Gastrocnemius medialis (tissue), 4 donors: ENCODE data around the gene KRTAP12-1. TPM values are rescaled to one million over a fixed set of nuclear protein-coding genes. Genes with fewer than 3 reads are reported as not detected.

Source experiments
- ATAC-seq, 2 donors: fragments of 150-250 bp; one replicate each; pipeline ENCODE4 v1.9.1; 2016
- DNase-seq, 2 donors: peaks; one replicate each; pipeline ENCODE4 v3.0.0-alpha.2; 2019
- H3K27ac ChIP-seq, 4 donors: fragments of 200-600 bp; sonication (generic); 1 replicate in 1 of 4; 2 replicates in 3 of 4; pipeline ENCODE4 v1.5.1; 2016 to 2018; ENCODE audit warnings: mild to moderate bottlenecking in 2 of 4, moderate library complexity in 1 of 4
- H3K27me3 ChIP-seq, 3 donors: fragments of 200-600 bp; sonication (generic) in 2 of 3; 1 replicate in 1 of 3; 2 replicates in 2 of 3; pipeline versions ENCODE4 v1.5.1 to v1.6.0; 2016 to 2019; ENCODE audit warnings: mild to moderate bottlenecking in 1 of 3, moderate library complexity in 1 of 3
- H3K36me3 ChIP-seq, 2 donors: fragments of 200-600 bp; sonication (generic) in 1 of 2; one replicate each; pipeline ENCODE4 v1.5.1; 2017 to 2018
- H3K4me1 ChIP-seq, 2 donors: fragments of 200-600 bp; sonication (generic) in 1 of 2; one replicate each; pipeline ENCODE4 v1.5.1; 2016 to 2017; ENCODE audit warnings: mild to moderate bottlenecking in 2 of 2
- H3K4me3 ChIP-seq, 4 donors: fragments of 200-600 bp; sonication (generic) in 3 of 4; 1 replicate in 1 of 4; 2 replicates in 3 of 4; pipeline ENCODE4 v1.5.1; 2016 to 2019; ENCODE audit warnings: mild to moderate bottlenecking in 2 of 4
- H3K9me3 ChIP-seq, 3 donors: fragments of 200-600 bp; sonication (generic) in 2 of 3; 1 replicate in 1 of 3; 2 replicates in 2 of 3; pipeline ENCODE4 v1.5.1; 2016 to 2019
- CTCF ChIP-seq, 5 experiments: fragments of 450-650 bp in 3 of 5; fragments of 200-600 bp in 2 of 5; sonication (generic) in 2 of 5; IDR thresholded peaks in 4 of 5; conservative IDR thresholded peaks in 1 of 5; 1 replicate in 4 of 5; 2 replicates in 1 of 5; pipeline ENCODE4 v1.5.1; 2016 to 2019; ENCODE audit warnings: antibody characterized with exemption in 5 of 5, mild to moderate bottlenecking in 3 of 5, moderate library complexity in 3 of 5
- POLR2A ChIP-seq, 2 donors: fragments of 450-650 bp; IDR thresholded peaks; one replicate each; pipeline ENCODE4 v1.6.1; 2017; ENCODE audit warnings: antibody characterized with exemption in 2 of 2, mild to moderate bottlenecking in 2 of 2, moderate library complexity in 2 of 2
- in situ Hi-C, 4 donors: fragments of 200-750 bp; cut with MboI; loops; one replicate each; pipeline versions ENCODE4 v1.15.0 to v1.8.0; 2017; ENCODE audit warnings: low sequenced_read_pairs in 4 of 4
- intact Hi-C: fragments of 100-400 bp; cut with DNase I; formaldehyde crosslinking; loops from one replicate; pipeline ENCODE4 v1.15.1; 2023; ENCODE audit warnings: low total_unique reads
- total RNA-seq, 4 donors: library from RNA; depleted of rRNA; stranded (reverse); fragments of >200 nt; gene quantifications; one replicate each; pipeline versions ENCODE4 v1.1.0 to v1.2.3, GENCODE V29; 2016

KRTAP12-1 gene
- total RNA-seq: not detected

GRCh38 chr21:44681861-44682579, at the start of gene KRTAP12-1:
Gene KRTAP12-1 (minus strand): TSS chr21:44682163. CDS start chr21:44682123, 40 bp downstream.
- no peak within 1 kb of the TSS for H3K27ac ChIP-seq
- ATAC-seq (no peak), DNase-seq (no peak)
- H3K27me3 ChIP-seq: peaks cover 13 to 15% (median 14%) of the 10 kb centered on the region in 3 donors
- in situ Hi-C loops (no loop called here), intact Hi-C loops (no loop called here)
- H3K36me3 ChIP-seq: no peaks in the 10 kb centered on the region
- H3K9me3 ChIP-seq: no peaks in the 10 kb centered on the region
- H3K4me3 ChIP-seq: no peak within 1 kb of the TSS
- no peaks in the 10 kb centered on the region for H3K4me1 ChIP-seq
- TF ChIP-seq CTCF (IDR thresholded peaks at IDR 0.05 in 4 of 5, conservative IDR thresholded peaks at IDR 0.05 in 1 of 5) (no peak), POLR2A (IDR thresholded peaks at IDR 0.05) (no peak)

- intact Hi-C loops: no loop called here
- H3K9me3 ChIP-seq: no peaks in the 10 kb centered on the region
- no peaks in the 10 kb centered on the region for H3K4me1 ChIP-seq
- no peak overlapping the region for H3K27ac ChIP-seq
- peaks cover 13 to 19% (median 16%) of the 10 kb centered on the region in 3 donors for H3K27me3 ChIP-seq
- H3K4me3 ChIP-seq: no peak overlapping the region
- in situ Hi-C loops: no loop called here
- no peaks in the 10 kb centered on the region for H3K36me3 ChIP-seq
- ATAC-seq: no peak
- TF ChIP-seq POLR2A (IDR thresholded peaks at IDR 0.05): no peak
- TF ChIP-seq CTCF (IDR thresholded peaks at IDR 0.05 in 4 of 5, conservative IDR thresholded peaks at IDR 0.05 in 1 of 5): no peak
- no peak for DNase-seq
These were observed 49.1 kb upstream of the KRTAP12-1 start for GRCh38 chr21:44730951-44731579.

- H3K27me3 ChIP-seq: peaks cover 15 to 28% (median 24%) of the 10 kb centered on the region in 3 donors
- intact Hi-C loops (no loop called here), in situ Hi-C loops (no loop called here)
- H3K27ac ChIP-seq: no peak overlapping the region
- no peaks in the 10 kb centered on the region for H3K36me3 ChIP-seq
- H3K4me3 ChIP-seq: no peak overlapping the region
- H3K9me3 ChIP-seq: no peaks in the 10 kb centered on the region
- TF ChIP-seq CTCF (IDR thresholded peaks at IDR 0.05 in 4 of 5, conservative IDR thresholded peaks at IDR 0.05 in 1 of 5) (no peak), POLR2A (IDR thresholded peaks at IDR 0.05) (no peak)
- H3K4me1 ChIP-seq: no peaks in the 10 kb centered on the region
- DNase-seq (no peak), ATAC-seq (no peak)
These were observed 48.0 kb upstream of the KRTAP12-1 start for GRCh38 chr21:44730028-44730395.

- no peak for DNase-seq
- H3K9me3 ChIP-seq: no peaks in the 10 kb centered on the region
- no peaks in the 10 kb centered on the region for H3K36me3 ChIP-seq
- ATAC-seq: no peak
- intact Hi-C loops (no loop called here), in situ Hi-C loops (no loop called here)
- H3K4me1 ChIP-seq: no peaks in the 10 kb centered on the region
- TF ChIP-seq CTCF (IDR thresholded peaks at IDR 0.05 in 4 of 5, conservative IDR thresholded peaks at IDR 0.05 in 1 of 5): no peak
- H3K27me3 ChIP-seq: peaks cover 16 to 33% (median 25%) of the 10 kb centered on the region in 3 donors
- H3K4me3 ChIP-seq: no peak overlapping the region
- H3K27ac ChIP-seq: no peak overlapping the region
These were observed 47.5 kb upstream of the KRTAP12-1 start for GRCh38 chr21:44729336-44730027.
